ENCODE results near the gene MFSD11.

- TF ChIP-seq ZFX (IDR thresholded peaks at IDR 0.05) (no peak), CTCF (conservative IDR thresholded peaks at IDR 0.05) (no peak)
Measured at GRCh38 chr17:76721463-76721862, 16.5 kb upstream of the MFSD11 start.
